GM19238 (cell line): ENCODE data around the gene OR10H5.
"Not testable (repeated sequence)": the region's sequence is repeated elsewhere in the genome, so short reads cannot be mapped to it uniquely, and the experiment has no call there.

ENCODE experiments used
- DNase-seq: peaks from one replicate; pipeline ENCODE4 v3.0.0; 2011; ENCODE audit warnings: low spot score; ENCODE audit not compliant: insufficient read length

OR10H5 gene

DNA sequence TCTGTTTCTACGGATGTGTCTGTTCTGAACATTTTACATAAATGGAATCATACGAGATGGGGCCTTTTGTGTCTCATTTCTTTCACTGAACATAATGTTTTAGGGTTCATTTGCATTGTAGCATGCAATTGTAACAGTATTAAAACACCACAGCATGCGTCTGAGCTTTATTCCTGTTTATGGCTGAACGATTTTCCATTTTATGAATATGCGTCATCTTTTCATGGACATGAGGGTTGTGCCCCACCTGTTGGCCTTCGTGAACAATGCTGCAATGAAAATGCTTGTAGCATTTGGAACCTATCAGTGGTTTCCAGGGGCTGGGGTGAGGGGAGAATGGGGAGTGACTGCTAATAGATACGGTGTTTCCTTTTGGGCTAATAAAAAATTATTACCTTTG lies 22.9 kb downstream of the OR10H5 start:
- no peak for DNase-seq

DNA sequence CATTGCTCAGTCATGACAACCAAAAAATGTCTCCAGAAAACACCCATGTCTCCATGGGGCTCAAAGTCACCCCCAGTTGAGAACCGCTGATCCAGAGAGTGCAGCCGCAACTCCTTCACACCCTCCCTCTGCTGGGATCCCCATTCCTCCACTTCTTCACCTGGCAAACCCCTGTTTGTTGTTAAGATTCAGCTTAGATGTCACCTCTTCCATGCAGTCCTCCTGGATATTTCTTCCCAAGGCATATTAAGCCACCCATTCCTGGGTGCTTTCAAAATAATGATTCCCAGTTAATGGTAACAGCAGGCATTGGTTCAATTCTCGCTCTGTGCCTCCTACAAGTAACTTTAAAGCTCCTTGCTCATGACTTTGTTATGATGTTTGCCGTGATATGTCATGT lies 24.0 kb downstream of the OR10H5 start:
- DNase-seq: no peak

DNA sequence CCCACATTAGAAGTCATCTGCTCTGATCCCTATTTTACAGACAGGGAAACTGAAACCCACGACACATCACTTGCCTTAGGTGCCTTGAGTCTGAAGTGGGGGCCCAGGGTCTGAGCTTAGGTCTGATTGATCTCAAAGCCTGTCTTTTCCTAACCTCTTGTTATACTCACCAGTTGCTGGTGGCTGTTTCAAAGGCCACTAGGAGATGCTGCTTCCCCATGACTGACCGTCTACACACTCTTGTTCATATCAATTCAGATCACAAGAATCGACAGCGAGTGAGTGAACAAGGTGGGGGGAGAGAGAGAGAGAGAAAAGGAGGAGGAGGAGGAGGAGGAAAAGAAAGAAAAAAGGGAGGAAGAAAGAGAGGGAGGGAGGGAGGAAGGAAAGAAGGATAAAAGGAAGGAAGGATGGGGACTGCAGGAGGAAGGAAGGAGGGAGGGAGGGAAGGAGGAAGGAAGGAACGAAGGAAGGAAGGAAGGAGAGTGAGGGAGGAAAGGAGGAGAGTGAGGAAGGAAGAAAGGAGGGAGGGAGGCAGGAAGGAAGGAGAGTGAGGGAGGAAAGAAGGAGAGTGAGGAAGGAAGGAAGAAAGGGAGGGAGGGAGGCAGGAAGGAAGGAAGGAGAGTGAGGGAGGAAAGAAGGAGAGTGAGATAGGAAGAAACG lies 24.7 kb downstream of the OR10H5 start:
- no peak for DNase-seq

DNA sequence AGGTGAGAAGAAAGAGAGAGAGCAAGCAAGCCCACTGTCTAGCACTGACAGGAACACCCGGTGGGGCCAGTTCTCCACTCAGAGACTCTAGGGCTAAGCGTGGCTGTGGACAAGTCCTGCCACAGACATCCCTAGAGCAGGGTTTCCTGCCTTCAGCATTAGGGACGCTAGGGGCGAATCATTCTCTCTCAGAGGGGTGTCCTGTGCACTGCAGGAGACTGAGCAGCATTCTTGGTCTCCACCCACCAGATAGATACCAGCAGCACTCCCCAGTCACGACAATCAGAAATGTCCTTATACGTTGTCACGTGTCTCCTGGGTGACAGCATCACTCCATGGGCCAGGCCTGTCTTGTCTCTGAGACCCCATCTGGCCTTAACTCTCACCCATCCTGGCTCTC lies 26.5 kb downstream of the OR10H5 start:
- DNase-seq: no peak

DNA sequence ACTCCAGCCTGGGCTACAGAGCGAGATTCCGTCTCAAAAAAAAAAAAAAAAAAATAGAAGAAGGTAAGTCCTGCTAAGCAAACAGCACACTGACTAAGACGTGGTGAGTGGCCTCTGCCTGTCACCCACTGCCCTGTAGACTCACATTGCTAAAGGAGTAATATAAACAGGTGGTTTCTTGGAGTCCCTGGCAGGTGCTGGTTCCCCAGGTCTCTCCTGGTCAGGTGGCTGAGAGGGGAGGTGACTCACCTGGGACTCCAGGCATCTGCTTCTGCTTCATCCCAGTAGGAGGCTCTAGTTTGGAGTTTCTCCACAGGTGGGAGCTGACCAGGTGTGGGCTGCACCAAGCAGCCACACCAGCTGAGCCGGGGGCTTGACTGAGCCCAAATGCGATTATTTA lies 27.8 kb downstream of the OR10H5 start, which contains the start of gene OR10H1:
OR10H1 (minus strand) TSS at position 359 of the 400 bp plus-strand sequence. CDS start 7,627 bp downstream, outside the sequence.
- DNase-seq: no peak

DNA sequence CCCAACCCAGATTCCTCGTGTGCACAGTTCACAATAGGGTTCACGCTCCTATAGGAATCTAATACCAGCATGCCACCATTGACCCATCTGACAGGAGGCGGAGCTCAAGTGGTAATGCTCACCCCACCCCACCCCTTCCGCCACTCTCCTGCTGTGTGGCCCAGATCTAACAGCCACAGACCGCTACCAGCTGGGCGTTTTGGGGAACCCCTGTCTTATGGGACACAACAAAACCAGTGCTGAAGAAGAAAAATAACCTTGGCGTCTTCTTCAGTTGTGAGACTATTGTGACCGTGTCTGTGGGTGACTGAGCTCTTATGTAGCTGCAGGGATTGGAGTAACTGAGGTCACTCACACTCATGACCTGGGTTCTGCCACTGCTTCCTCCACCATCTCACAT lies 33.2 kb downstream of the OR10H5 start:
- DNase-seq: no peak

DNA sequence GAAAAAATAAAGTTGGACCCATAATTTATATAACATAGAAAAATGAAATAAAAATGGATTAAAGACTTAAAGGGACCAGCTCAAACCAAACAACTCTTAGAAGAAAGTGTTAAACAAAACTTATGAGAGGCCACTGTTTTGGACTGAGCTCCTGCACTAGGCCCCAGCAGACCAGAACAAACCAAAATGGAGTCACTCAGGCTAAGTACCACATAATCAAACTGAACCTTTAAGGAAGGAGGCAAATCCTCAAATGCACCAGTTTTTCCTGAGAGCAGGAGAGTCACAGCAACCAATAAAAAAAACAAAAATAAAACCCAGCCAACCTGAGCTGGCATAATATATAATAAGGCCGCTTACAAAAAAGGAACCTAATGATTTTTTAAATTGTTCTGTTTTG lies 38.3 kb downstream of the OR10H5 start:
- no peak for DNase-seq

DNA sequence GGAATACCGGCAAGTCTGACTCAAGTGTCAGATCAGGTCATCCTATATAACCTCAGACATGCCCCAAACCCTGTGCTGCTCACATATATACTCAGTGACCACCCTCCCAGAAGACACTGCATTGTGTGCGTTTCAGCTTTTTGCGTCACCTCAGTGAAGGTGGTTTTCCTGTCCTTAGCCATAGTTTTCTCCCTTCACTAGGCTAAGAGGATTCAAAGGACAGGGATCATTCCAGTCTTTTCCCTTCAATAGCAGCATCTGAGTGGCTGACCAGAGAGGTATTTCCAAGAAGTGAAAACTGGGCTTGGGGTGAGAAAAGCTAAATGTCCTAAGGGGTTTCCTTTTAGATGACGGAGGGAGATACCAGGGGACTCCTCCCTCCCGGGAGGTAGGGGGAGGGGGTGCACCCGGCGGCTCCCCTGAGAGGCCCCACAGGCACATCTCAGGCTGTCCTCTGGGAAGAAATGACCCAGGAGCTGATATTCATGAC lies 40.7 kb downstream of the OR10H5 start:
- no peak for DNase-seq

DNA sequence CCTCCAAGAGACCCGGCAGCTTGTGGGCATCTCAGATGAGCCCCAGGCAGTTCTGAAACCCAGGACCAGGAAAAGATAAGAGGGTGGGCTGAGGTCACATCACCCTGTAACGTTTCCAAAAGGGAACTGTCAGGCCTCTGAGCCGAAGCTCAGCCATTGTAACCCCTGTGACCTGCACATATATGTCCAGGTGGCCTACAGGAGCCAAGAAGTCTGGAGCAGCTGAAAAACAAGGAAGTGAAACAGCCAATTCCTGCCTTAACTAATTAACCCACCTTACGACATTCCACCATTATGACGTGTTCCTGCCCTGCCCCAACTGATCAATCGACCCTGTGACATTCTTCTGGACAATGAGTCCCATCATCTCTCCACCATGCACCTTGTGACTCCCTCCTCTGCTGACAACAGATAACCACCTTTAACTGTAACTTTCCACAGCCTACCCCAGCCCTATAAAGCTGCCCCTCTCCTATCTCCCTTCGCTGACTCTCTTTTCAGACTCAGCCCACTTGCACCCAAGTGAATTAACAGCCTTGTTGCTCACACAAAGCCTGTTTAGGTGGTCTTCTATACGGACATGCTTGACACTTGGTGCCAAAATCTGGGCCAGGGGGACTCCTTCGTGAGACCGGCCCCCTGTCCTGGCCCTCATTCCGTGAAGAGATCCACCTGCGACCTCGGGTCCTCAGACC lies 41.3 kb downstream of the OR10H5 start:
- DNase-seq: not testable (repeated sequence)

DNA sequence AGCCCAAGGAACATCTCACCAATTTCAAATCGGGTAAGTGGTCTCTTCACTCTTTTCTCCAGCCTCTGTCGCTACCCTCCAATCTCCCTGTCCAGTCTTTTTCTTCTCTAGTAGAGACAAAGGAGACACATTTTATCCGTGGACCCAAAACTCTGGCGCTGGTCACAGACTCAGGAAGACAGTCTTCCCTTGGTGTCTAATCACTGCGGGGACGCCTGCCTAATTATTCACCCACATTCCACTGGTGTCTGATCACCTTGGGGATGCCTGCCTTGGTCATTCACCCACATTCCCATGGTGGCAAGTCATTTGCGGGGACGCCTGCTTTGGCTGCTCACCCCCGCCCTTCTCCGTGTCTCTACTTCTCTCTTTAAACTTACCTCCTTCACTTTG lies 41.8 kb downstream of the OR10H5 start:
- DNase-seq: no peak

DNA sequence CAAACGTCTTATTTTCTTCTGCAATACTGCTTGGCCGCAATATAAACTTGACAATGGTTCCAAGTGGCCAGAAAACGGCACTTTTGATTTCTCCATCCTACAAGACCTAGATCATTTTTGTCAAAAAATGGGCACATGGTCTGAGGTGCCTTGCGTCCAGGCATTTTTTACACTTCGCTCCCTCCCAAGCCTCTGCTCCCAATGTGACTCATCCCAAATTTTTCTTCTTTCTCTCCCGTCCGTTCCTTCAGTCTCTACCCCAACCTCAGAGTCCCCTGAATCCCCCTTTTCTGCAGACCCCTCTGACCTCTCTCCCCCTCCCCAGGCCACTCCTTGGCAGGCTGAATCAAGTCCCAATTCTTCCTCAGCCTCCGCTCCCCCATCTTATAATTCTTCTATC lies 42.3 kb downstream of the OR10H5 start:
- no peak for DNase-seq

DNA sequence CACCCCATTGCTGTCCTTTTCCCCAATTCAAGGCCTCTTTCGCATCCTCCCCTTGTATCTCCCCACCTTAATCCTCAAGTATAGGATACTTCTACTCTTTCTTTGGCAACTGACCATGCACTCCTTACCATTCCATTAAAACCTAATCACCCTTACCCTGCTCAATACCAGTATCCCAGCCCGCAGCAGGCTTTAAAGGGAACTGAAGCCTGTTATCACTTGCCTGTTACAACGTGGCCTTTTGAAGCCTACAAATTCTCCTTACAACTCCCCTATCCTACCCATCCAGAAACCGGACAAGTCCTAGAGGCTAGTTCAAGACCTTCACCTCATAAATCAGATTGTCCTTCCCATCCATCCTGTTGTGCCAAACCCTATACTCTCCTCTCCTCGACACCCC lies 44.2 kb downstream of the OR10H5 start:
- no peak for DNase-seq

DNA sequence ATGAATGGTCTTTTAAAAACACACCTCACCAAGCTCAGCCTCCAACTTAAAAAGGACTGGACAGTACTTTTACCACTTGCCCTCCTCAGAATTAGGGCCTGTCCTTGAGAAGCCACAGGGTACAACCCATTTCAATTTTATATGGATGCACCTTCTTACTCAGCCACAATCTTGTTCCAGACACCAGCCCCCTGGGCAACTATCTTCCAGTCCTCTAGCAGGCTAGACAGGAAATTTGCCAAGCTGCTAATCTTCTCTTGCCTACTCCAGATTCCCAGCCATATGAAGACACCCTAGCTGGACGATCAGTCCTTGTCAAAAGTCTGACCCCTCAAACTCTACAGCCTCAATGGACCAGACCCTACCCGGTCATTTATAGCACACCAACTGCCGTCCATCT lies 46.8 kb downstream of the OR10H5 start:
- not testable (repeated sequence) for DNase-seq

DNA sequence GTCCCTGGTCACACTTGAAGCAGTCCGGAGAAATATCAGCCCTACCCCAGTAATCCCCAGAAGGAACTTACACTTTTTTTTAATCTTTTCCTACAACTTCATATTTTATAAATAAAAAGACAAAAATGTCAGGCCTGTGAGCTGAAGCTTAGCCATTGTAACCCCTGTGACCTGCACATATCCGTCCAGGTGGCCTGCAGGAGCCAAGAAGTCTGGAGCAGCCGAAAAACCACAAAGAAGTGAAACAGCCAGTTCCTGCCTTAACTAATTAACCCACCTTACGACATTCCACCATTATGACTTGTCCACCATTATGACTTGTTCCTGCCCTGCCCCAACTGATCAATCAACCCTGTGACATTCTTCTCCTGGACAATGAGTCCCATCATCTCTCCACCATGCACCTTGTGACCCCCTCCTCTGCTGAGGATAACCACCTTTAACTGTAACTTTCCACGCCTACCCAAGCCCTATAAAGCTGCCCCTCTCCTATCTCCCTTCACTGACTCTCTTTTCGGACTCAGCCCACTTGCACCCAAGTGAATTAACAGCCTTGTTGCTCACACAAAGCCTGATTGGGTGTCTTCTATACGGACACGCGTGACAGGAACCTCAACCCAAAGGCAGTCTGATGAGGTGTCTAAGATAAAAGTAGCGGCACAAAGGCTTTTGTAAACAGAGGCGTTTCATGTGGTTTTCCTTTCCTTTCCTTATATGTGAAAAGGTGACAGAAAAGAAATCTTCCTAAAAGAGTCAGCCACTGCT lies 48.3 kb downstream of the OR10H5 start:
- not testable (repeated sequence) for DNase-seq

DNA sequence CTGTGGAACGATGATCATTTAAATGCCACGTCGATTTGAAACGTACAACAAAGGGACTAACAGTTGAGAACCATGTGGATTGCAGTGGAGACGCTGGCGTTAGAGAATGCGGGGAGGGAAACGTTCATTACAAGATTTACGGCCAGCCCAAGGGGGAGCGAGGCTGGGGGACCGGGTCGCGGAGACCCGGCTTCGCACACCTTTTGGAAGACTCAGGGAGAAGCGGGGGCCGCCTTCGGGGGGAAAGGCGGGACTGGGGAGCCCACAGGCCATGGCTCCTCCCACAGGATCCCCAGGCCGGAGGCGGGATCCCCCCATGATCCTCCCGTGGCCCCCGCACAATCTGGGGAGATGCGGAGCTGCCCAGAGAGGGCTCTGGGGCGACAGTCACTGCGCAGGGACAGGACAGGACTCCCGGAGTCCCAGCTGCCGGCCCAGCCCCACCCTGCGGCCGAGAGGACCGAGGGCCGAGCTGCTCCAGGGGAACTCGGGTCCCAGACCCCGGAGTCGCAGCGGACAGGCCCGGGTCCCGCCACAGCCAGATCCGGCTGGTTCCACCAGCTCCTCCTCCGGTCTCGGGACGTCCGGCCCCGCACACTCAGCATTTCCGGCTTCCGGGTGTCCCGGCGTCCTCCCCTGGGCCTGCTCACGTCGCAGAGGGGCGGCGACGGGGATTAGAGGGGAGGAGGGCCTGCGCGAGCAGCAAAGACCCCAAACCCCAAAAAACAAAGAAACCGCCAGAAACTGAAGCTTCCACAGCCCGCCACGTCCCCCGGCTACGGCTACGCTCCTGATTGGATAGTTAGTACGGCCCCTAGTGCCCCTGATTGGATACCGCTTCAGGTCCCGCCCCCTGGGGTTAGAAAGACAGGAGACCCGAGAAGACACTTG lies 49.1 kb downstream of the OR10H5 start:
- peak; percentile 88 for DNase-seq

DNA sequence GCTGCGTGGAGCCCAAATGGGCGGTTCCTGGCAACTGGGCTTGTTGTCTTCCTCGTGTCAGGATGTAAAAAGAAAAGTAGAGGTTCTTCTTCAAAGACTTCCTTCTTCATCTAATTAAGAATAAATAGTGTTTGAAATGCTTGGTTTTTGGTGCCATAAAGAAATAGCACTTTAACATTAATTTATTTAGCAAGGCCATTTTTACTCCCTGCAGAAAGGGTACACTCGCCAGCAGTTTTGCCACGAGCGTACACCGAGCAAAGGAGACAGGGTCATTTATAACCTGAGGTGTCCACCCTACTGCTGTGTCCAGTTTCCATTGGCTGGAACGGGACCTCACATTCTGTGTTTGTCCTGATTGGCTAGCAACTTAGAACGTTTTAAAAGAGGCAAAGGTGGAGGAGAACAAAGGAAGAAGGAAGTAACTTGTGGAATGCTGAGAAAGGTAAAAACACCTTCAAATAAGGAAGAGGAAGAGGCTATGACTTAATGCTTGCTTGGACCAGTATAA lies 49.8 kb downstream of the OR10H5 start:
- no peak for DNase-seq

DNA sequence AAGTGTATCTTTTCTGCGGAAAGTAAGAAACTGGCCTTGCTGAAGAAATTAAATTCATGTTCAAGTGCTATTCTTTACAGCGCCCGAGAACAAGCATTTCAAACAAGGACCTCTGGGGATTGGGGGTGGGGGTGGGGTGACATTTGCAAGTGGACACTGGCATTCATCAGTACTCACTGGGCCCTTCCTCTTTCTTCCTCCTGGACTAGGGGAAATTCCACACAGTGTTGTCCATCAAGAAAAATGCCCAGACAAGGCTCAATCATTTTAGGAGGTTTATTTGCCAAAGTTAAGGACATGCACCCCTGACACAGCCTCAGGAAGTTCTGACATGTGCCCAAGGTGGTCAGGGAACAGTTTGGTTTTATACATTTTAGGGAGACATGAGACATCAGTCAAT lies 50.9 kb downstream of the OR10H5 start:
- no peak for DNase-seq

DNA sequence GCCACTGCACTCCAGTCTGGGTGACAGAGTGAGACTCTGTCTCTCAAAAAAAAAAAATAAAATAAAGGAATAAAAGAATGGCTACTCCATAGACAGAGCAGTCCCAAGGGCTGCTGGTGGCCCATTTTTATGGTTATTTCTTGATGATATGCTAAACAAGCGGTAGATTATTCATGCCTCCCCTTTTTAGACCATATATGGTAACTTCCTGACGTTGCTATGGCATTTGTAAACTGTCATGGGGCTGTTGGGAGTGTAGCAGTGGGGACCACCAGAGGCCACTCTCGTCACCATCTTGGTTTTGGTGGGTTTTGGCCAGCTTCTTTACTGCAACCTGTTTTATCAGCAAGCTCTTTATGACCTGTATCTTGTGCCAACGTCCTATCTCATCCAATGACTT lies 52.4 kb downstream of the OR10H5 start:
- not testable (repeated sequence) for DNase-seq

DNA sequence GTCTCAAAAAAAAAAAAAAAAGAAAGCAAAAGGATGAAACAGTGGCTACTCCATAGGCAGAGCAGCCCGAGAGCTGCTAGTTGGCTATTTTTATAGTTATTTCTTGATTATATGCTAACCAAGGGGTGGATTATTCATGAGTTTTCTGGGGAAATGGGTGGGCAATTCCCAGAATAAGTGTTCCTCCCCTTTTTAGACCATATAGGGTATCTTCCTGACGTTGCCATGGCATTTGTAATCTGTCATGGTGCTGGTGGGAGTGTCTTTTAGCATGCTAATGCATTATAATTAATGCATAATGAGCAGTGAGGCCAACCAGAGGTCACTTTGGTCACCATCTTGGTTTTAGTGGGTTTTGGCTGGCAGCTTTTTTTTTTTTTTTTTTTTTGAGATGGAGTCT lies 53.4 kb downstream of the OR10H5 start:
- no peak for DNase-seq

DNA sequence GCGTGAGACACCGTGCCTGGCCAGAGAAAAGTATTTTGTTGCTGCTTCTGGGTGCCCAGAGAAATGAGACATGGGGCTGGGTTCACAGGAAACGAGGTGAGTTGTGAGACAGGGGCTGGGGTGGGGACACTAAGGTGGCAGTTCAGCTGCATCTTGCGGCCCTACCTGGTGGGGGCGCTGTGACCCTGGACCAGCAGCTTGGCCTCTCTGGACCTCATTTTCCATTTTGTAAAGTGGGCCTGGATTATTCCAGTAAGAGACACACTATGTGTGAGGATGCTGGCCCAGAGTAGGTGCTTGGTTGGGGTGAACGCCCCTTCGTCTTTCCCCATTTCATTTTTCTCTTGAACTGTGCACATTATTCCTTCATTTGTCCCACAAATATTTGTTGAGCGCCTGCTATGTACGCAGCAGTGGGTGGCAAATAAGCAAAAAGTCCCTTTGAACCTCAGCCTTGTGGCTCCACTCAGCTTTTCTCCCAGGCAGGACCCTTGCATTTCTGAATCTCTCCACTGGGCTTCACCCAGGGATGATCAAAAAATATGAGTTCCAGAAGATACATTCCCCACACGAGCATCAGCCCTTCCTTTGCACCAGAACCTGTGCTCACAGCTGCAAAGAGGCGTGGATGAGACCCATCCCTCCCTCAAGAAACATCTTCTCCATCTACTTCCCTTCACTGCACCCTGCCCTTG lies 54.6 kb downstream of the OR10H5 start:
- DNase-seq: no peak
